GM12891 (cell line): ENCODE results near the gene RAB8B.

Experiments
- POLR2A ChIP-seq: IDR thresholded peaks from 2 replicates; pipeline ENCODE4 v1.6.1; 2011; ENCODE audit warnings: low read depth, low read length, control low read depth
- POLR2AphosphoS5 ChIP-seq: IDR thresholded peaks from 2 replicates; pipeline ENCODE4 v1.6.1; 2011; ENCODE audit warnings: low read depth, low read length, control low read depth
- SPI1 ChIP-seq: IDR thresholded peaks from 2 replicates; pipeline ENCODE4 v1.6.1; 2011; ENCODE audit warnings: low read depth, low read length, control low read depth

GRCh38 chr15:63243101-63243500, 53.7 kb downstream of the RAB8B start:
- TF ChIP-seq POLR2A (no peak), POLR2AphosphoS5 (no peak), SPI1 (no peak)
